HG02840 (cell line): ENCODE measurements around the gene GIT2.
A peak's percentile ranks its signal among the peaks of the same experiment; 100 is the strongest.
"Not testable (repeated sequence)": the region's sequence is repeated elsewhere in the genome, so short reads cannot be mapped to it uniquely, and the experiment has no call there.

Source experiments
- ATAC-seq: cut with Tn5 transposase; IDR thresholded peaks from one replicate; pipeline ENCODE4 v1.9.1; 2021; ENCODE audit warnings: mild to moderate bottlenecking, moderate library complexity, moderate number of reproducible peaks; ENCODE audit not compliant: unreplicated experiment, low FRiP score

The GIT2 gene

GRCh38 chr12:109896188-109896587 lies 100.0 kb downstream of the GIT2 start:
- no peak for ATAC-seq

GRCh38 chr12:109894939-109895338 lies 101.2 kb downstream of the GIT2 start:
- no peak for ATAC-seq

GRCh38 chr12:109893261-109893995 lies 102.7 kb downstream of the GIT2 start:
- no peak for ATAC-seq

- ATAC-seq = no peak
Measured at GRCh38 chr12:109892748-109893147, 103.4 kb downstream of the GIT2 start.

- no peak for ATAC-seq
Measured at GRCh38 chr12:109892165-109892715, 103.9 kb downstream of the GIT2 start.

- not testable (repeated sequence) for ATAC-seq
Measured at GRCh38 chr12:109891731-109892130, 104.4 kb downstream of the GIT2 start.

GRCh38 chr12:109890620-109891170 lies 105.5 kb downstream of the GIT2 start:
- ATAC-seq = no peak

GRCh38 chr12:109888179-109889020 lies 107.8 kb downstream of the GIT2 start:
- no peak for ATAC-seq

GRCh38 chr12:109885616-109886015 lies 110.6 kb downstream of the GIT2 start:
- ATAC-seq = no peak

GRCh38 chr12:109883461-109883860 lies 112.7 kb downstream of the GIT2 start:
- ATAC-seq = no peak

- ATAC-seq = no peak
Measured at GRCh38 chr12:109881752-109882151, 114.4 kb downstream of the GIT2 start.

- ATAC-seq = no peak
Measured at GRCh38 chr12:109880938-109881337, 115.2 kb downstream of the GIT2 start.

GRCh38 chr12:109880043-109880931 lies 115.9 kb downstream of the GIT2 start, which contains the start of gene GLTP:
Gene GLTP, minus strand, starts transcription at chr12:109880541. Its CDS starts 167 bp downstream, at chr12:109880374.
- peak; percentile 91 for ATAC-seq
